Heart right ventricle (tissue), 16 donors: ENCODE measurements around the gene ADGRL1. TPM values are rescaled to one million over a fixed set of nuclear protein-coding genes. Genes with fewer than 3 reads are reported as not detected.
"Not testable (repeated sequence)": the region's sequence is repeated elsewhere in the genome, so short reads cannot be mapped to it uniquely, and the experiment has no call there.

Experiments used
- ATAC-seq, 8 donors: fragments of 200-7000 bp; cut with Tn5 transposase; one replicate each; pipeline ENCODE4 v1.9.1; 2020; ENCODE audit warnings: mild to moderate bottlenecking in 8 of 8, moderate library complexity in 8 of 8, moderate number of reproducible peaks in 1 of 8
- DNase-seq, 2 donors: peaks; one replicate each; pipeline ENCODE4 v3.0.0-alpha.2; 2020
- H3K27ac ChIP-seq, 10 donors: fragments of 200-600 bp; sonication (generic) in 2 of 10; one replicate each; pipeline versions ENCODE4 v1.5.0 to v1.8.0; 2020 to 2022; ENCODE audit warnings: mild to moderate bottlenecking in 3 of 10
- H3K27me3 ChIP-seq, 7 donors: fragments of 200-600 bp; one replicate each; pipeline ENCODE4 v1.8.0; 2021 to 2022; ENCODE audit warnings: mild to moderate bottlenecking in 2 of 7
- H3K36me3 ChIP-seq, 9 donors: fragments of 200-600 bp; sonication (generic) in 1 of 9; one replicate each; pipeline versions ENCODE4 v1.5.0 to v1.8.0; 2020 to 2022; ENCODE audit warnings: mild to moderate bottlenecking in 2 of 9
- H3K4me1 ChIP-seq, 9 donors: fragments of 200-600 bp; sonication (generic) in 1 of 9; one replicate each; pipeline versions ENCODE4 v1.5.0 to v1.8.0; 2020 to 2022; ENCODE audit warnings: mild to moderate bottlenecking in 4 of 9
- H3K4me3 ChIP-seq, 10 donors: fragments of 200-600 bp; sonication (generic) in 2 of 10; one replicate each; pipeline versions ENCODE4 v1.5.0 to v1.8.0; 2020 to 2022; ENCODE audit warnings: mild to moderate bottlenecking in 7 of 10, moderate library complexity in 2 of 10
- H3K9me3 ChIP-seq, 11 donors: fragments of 200-600 bp in 10 of 11; sonication (generic) in 2 of 11; one replicate each; pipeline versions ENCODE4 v1.5.0 to v1.8.0; 2013 to 2022; ENCODE audit warnings: mild to moderate bottlenecking in 2 of 11, control low read depth in 1 of 11, moderate library complexity in 1 of 11
- CTCF ChIP-seq, 9 donors: fragments of 200-600 bp; sonication (generic) in 2 of 9; IDR thresholded peaks; one replicate each; pipeline versions ENCODE4 v1.5.0 to v1.8.0; 2021 to 2022; ENCODE audit warnings: antibody characterized with exemption in 9 of 9, mild to moderate bottlenecking in 5 of 9, moderate library complexity in 1 of 9
- WGBS, 2 donors: extraction: QIAGEN DNeasy Blood & Tissue Kit; methylation state at CpG; one replicate each; pipeline ENCODE4 v1.1.7; 2013; ENCODE audit warnings: inconsistent platforms in 1 of 2; 5-methylcytosine and 5-hydroxymethylcytosine counted together
- intact Hi-C, 10 donors: fragments of 100-400 bp; cut with DNase I; formaldehyde crosslinking; loops; one replicate each; pipeline versions ENCODE4 v1.11.1 to v1.14.2; 2022
- polyA plus RNA-seq, 2 donors: library from polyadenylated mRNA; stranded (reverse); fragments of 200-250 nt; gene quantifications; one replicate each; pipeline ENCODE4 v1.2.3, GENCODE V29; 2013
- total RNA-seq, 10 donors: library from RNA; stranded (reverse); fragmentation: NEBNext Ultra II Directional in 3 of 10; extraction: Animal tissue kit (Norgen Biotek cat#: 25700) in 3 of 10; gene quantifications; one replicate each; pipeline versions ENCODE4 v1.2.1 to v1.2.4, GENCODE V29; 2021 to 2023
- donor health status: Arrhythmogenic right ventricular cardiomyopathy.
- donor health status: ischemic (EF 13 %, LVEDD 7.1; RV severe dilation, severe dysfunction).
- donor health status: healthy with polysubstance abuse.
- donor health status: DM: no; HTN: yes; CAD: no.
- donor health status: DM: no; HTN: no; CAD: no.
- donor health status: ischemic (EF 25% LVEDD 6.9; RV normal size, moderate dysfunction).
- donor health status: ischemic (EF 25% LVEDD 5.7; RV mildly dilated, moderate dysfunction).
- donor health status: healthy.
- donor health status: DM: yes; HTN: yes; CAD: no.
- donor health status: Ischemic cardiomyopathy.
- donor health status: ischemic (EF 35%, LVEDD 5.7; RV mildly dilated, moderate dysfunction).
- donor health status: nonischemic (EF 11% LVEDD 7.7; RV severe dilation, severe dysfunction).
- donor health status: DM: yes; HTN: yes; CAD: no.
- donor health status: PGD.
- donor health status: ischemic (EF 29% LVEDD 5.4; RV normal size, mild dysfunction).
- donor health status: nonischemic (EF 23%, LVEDD 6.1; RV moderate dilation, normal function).

ADGRL1 gene
- total and polyA plus RNA-seq, 12 donors, result 5.1 to 31.9 (median 12.8) TPM

GRCh38 chr19:14248578-14249011 is 42.6 kb upstream of the ADGRL1 start:
- no peaks in the 10 kb centered on the region for H3K36me3 ChIP-seq
- no peaks in the 10 kb centered on the region for H3K9me3 ChIP-seq
- intact Hi-C loops, result no loop called here
- peak overlapping the region in 4 of 10 donors; percentile 31 to 53 (median 42) for H3K27ac ChIP-seq
- 1% methylated on average over 16 to 20 of the region's 20 CpGs for WGBS, 2 donors
- TF ChIP-seq CTCF (IDR thresholded peaks at IDR 0.05), result no peak
- H3K4me1 ChIP-seq, result peaks cover 0 to 18% (median 17%) of the 10 kb centered on the region in 9 donors
- H3K4me3 ChIP-seq, result peak overlapping the region; percentile 38 to 65 (median 56)
- peak; percentile 40 for DNase-seq
- peaks cover 0 to 40% (median 5%) of the 10 kb centered on the region in 7 donors for H3K27me3 ChIP-seq
- peak; percentile 61 to 90 (median 76) for ATAC-seq

- intact Hi-C loops, H3K9me3 ChIP-seq, H3K27ac ChIP-seq, H3K36me3 ChIP-seq: not testable (repeated sequence)
- peaks cover 0 to 18% (median 17%) of the 10 kb centered on the region in 9 donors for H3K4me1 ChIP-seq
- peaks cover 0 to 40% (median 5%) of the 10 kb centered on the region in 7 donors for H3K27me3 ChIP-seq
- 5 to 9% methylated on average over 33 to 37 of the region's 38 CpGs for WGBS, 2 donors
- ATAC-seq, result peak in 2 of 8 donors; percentile 7 to 23
- DNase-seq, result peak in 1 of 2 donors; percentile 22
- peak overlapping the region in 9 of 10 donors; percentile 46 to 65 (median 57) for H3K4me3 ChIP-seq
Measured at GRCh38 chr19:14247548-14248471, 41.8 kb upstream of the ADGRL1 start.

- H3K36me3 ChIP-seq, H3K27ac ChIP-seq, H3K9me3 ChIP-seq, intact Hi-C loops, DNase-seq, ATAC-seq: not testable (repeated sequence)
- H3K27me3 ChIP-seq, result peaks cover 0 to 40% (median 5%) of the 10 kb centered on the region in 7 donors
- 57 to 65% methylated on average over 6 of the region's 6 CpGs for WGBS, 2 donors
- peaks cover 0 to 18% (median 17%) of the 10 kb centered on the region in 9 donors for H3K4me1 ChIP-seq
- peak overlapping the region in 1 of 10 donors; percentile 64 for H3K4me3 ChIP-seq
Measured at GRCh38 chr19:14247205-14247547, 41.2 kb upstream of the ADGRL1 start.

- H3K27me3 ChIP-seq, result peaks cover 0 to 21% (median 0%) of the 10 kb centered on the region in 7 donors
- H3K36me3 ChIP-seq, H3K27ac ChIP-seq, intact Hi-C loops, H3K9me3 ChIP-seq, H3K4me3 ChIP-seq, DNase-seq, ATAC-seq: not testable (repeated sequence)
- H3K4me1 ChIP-seq, result peaks cover 0 to 17% (median 15%) of the 10 kb centered on the region in 9 donors
- WGBS, 2 donors, result 69 to 82% methylated on average over 5 of the region's 5 CpGs
Measured at GRCh38 chr19:14244393-14244792, 38.4 kb upstream of the ADGRL1 start.

- intact Hi-C loops, ATAC-seq, H3K9me3 ChIP-seq: not testable (repeated sequence)
Measured at GRCh38 chr19:14243718-14244117, 37.7 kb upstream of the ADGRL1 start.

GRCh38 chr19:14237014-14237941 is 31.3 kb upstream of the ADGRL1 start:
- 83 to 86% methylated on average over 5 of the region's 5 CpGs for WGBS, 2 donors
- Histone ChIP-seq H3K9me3 (peaks cover 0 to 24% (median 0%) of the 10 kb centered on the region in 11 donors), H3K4me3 (no peak overlapping the region), H3K36me3 (no peaks in the 10 kb centered on the region), H3K4me1 (no peaks in the 10 kb centered on the region), H3K27me3 (no peaks in the 10 kb centered on the region), H3K27ac (no peak overlapping the region)
- intact Hi-C loops, result no loop called here
- DNase-seq (no peak), ATAC-seq (no peak)
- no peak for TF ChIP-seq CTCF (IDR thresholded peaks at IDR 0.05)

More at GRCh38 chr19:14243718-14244117, 37.7 kb upstream of the ADGRL1 start:
- not testable (repeated sequence) for H3K27ac ChIP-seq, H3K4me3 ChIP-seq, H3K36me3 ChIP-seq, DNase-seq
- 89 to 95% methylated on average over 12 of the region's 12 CpGs for WGBS, 2 donors
- Histone ChIP-seq H3K4me1 (peaks cover 0 to 10% (median 9%) of the 10 kb centered on the region in 9 donors), H3K27me3 (peaks cover 0 to 15% (median 0%) of the 10 kb centered on the region in 7 donors)

- H3K4me1 ChIP-seq, H3K4me3 ChIP-seq, H3K27ac ChIP-seq, intact Hi-C loops, DNase-seq, H3K36me3 ChIP-seq, ATAC-seq, H3K27me3 ChIP-seq: not testable (repeated sequence)
- H3K9me3 ChIP-seq, result peaks cover 0 to 17% (median 0%) of the 10 kb centered on the region in 11 donors
- WGBS, 2 donors, result 92 to 95% methylated on average over 4 of the region's 4 CpGs
Measured at GRCh38 chr19:14232945-14233344, 27.0 kb upstream of the ADGRL1 start.

GRCh38 chr19:14228446-14229071 is 22.6 kb upstream of the ADGRL1 start:
- 30 to 44% methylated on average over 14 of the region's 17 CpGs for WGBS, 2 donors
- intact Hi-C loops, H3K9me3 ChIP-seq, H3K4me1 ChIP-seq, H3K4me3 ChIP-seq, DNase-seq, H3K27me3 ChIP-seq, H3K36me3 ChIP-seq, H3K27ac ChIP-seq: not testable (repeated sequence)
- ATAC-seq, result peak in 4 of 8 donors; percentile 28 to 57 (median 49)
